H1 (cell line): ENCODE measurements around the gene WDFY4. TPM values are rescaled to one million over a fixed set of nuclear protein-coding genes. Genes with fewer than 3 reads are reported as not detected.

Experiments used
- CTCF ChIA-PET: fragments of 300-600 bp; sonication (Branson Sonifier 250); formaldehyde crosslinking; loops from one replicate; lab custom pipeline; 2021; ENCODE audit not compliant: partially characterized antibody; lab: Charles Lee
- POLR2A ChIA-PET: fragments of 300-600 bp; sonication (Branson Sonifier 250); formaldehyde crosslinking; loops from one replicate; lab custom pipeline; 2021; ENCODE audit warnings: inconsistent platforms; ENCODE audit not compliant: partially characterized antibody; lab: Charles Lee
- DNase-seq, 2 experiments: peaks; one replicate each; pipeline versions ENCODE4 v3.0.0 to v3.0.0-alpha.2; 2010 to 2022; ENCODE audit warnings: low spot score in 2 of 2, low read depth in 1 of 2, mixed read lengths in 1 of 2
- FAIRE-seq: peaks from 2 replicates; lab custom pipeline; 2011; peaks lifted over from hg19 to GRCh38; lab: Jason Lieb, UNC
- H2AFZ ChIP-seq: 2 replicates; pipeline ENCODE4 v1.8.1; 2012; ENCODE audit warnings: low read length, inconsistent platforms
- H2AK5ac ChIP-seq: 2 replicates; pipeline ENCODE4 v1.6.1; 2013; ENCODE audit warnings: low read depth, low read length
- H2BK120ac ChIP-seq: replicated peaks from 2 replicates; pipeline ENCODE3; 2013; ENCODE audit warnings: low read depth, low read length, inconsistent platforms
- H2BK12ac ChIP-seq: 2 replicates; pipeline ENCODE4 v1.6.1; 2013; ENCODE audit warnings: low read depth, low read length
- H2BK15ac ChIP-seq: 2 replicates; pipeline ENCODE4 v1.6.1; 2013; ENCODE audit warnings: low read length
- H2BK20ac ChIP-seq: 2 replicates; pipeline ENCODE4 v1.6.1; 2013; ENCODE audit warnings: low read length
- H2BK5ac ChIP-seq: 2 replicates; pipeline ENCODE4 v1.6.1; 2013; ENCODE audit warnings: low read depth, low read length
- H3K14ac ChIP-seq: 2 replicates; pipeline ENCODE4 v1.6.1; 2013; ENCODE audit warnings: inconsistent platforms; ENCODE audit not compliant: insufficient read length
- H3K18ac ChIP-seq: 2 replicates; pipeline ENCODE4 v1.6.1; 2013; ENCODE audit warnings: low read length; ENCODE audit errors: extremely low read depth
- H3K23ac ChIP-seq: 2 replicates; pipeline ENCODE4 v1.6.1; 2013; ENCODE audit warnings: inconsistent platforms; ENCODE audit not compliant: insufficient read length
- H3K23me2 ChIP-seq: 2 replicates; pipeline ENCODE4 v1.6.1; 2013; ENCODE audit warnings: low read depth, low read length
- H3K27ac ChIP-seq: 2 replicates; pipeline ENCODE4 v1.6.1; 2011; ENCODE audit warnings: low read depth, low read length, inconsistent platforms
- H3K27me3 ChIP-seq, 4 experiments: replicated peaks in 1 of 4; 1 replicate in 1 of 4; 2 replicates in 3 of 4; pipeline versions ENCODE4 v1.6.1 to v1.8.1; 2011 to 2013; ENCODE audit warnings: low read length in 3 of 4, mild to moderate bottlenecking in 3 of 4, inconsistent platforms in 2 of 4, mixed read lengths in 2 of 4, moderate library complexity in 1 of 4; ENCODE audit not compliant: control insufficient read depth in 3 of 4, insufficient read depth in 3 of 4; ENCODE audit errors: extremely low read depth in 1 of 4
- H3K36me3 ChIP-seq, 4 experiments: 2 replicates each; pipeline versions ENCODE4 v1.6.1 to v1.8.1; 2011 to 2013; ENCODE audit warnings: mild to moderate bottlenecking in 4 of 4, low read length in 3 of 4, moderate library complexity in 2 of 4, control low read depth in 1 of 4, inconsistent platforms in 1 of 4; ENCODE audit not compliant: insufficient read depth in 4 of 4, control insufficient read depth in 2 of 4
- H3K4ac ChIP-seq: replicated peaks from 2 replicates; pipeline ENCODE3; 2013; ENCODE audit warnings: low read length, low read depth, mixed read lengths, inconsistent platforms; ENCODE audit not compliant: insufficient read length
- H3K4me1 ChIP-seq, 4 experiments: replicated peaks in 1 of 4; 1 replicate in 1 of 4; 2 replicates in 3 of 4; pipeline versions ENCODE4 v1.6.1 to v1.8.1; 2011 to 2013; ENCODE audit warnings: low read length in 3 of 4, inconsistent platforms in 2 of 4, mixed read lengths in 1 of 4; ENCODE audit not compliant: insufficient read depth in 4 of 4, control insufficient read depth in 3 of 4
- H3K4me2 ChIP-seq, 2 experiments: 2 replicates each; pipeline versions ENCODE4 v1.6.1 to v1.8.1; 2011 to 2013; ENCODE audit warnings: low read depth in 2 of 2, low read length in 2 of 2, control low read depth in 1 of 2, inconsistent platforms in 1 of 2, mild to moderate bottlenecking in 1 of 2; ENCODE audit not compliant: insufficient read depth in 1 of 2
- H3K4me3 ChIP-seq, 4 experiments: fragments of 200-600, 300-600 bp in 1 of 4; sonication (generic), shearing (Covaris generic), sonication (Bioruptor Twin) in 1 of 4; 2 replicates each; pipeline versions ENCODE4 v1.5.1 to v1.8.1; 2011 to 2016; ENCODE audit warnings: low read length in 4 of 4, low read depth in 3 of 4, control low read depth in 2 of 4, inconsistent platforms in 2 of 4, mild to moderate bottlenecking in 2 of 4, mixed read lengths in 1 of 4, moderate library complexity in 1 of 4; ENCODE audit not compliant: insufficient read depth in 2 of 4; ENCODE audit errors: extremely low read depth in 1 of 4
- H3K56ac ChIP-seq: replicated peaks from 2 replicates; pipeline ENCODE3; 2013; ENCODE audit warnings: low read depth, mild to moderate bottlenecking, mixed read lengths, low read length, inconsistent platforms; ENCODE audit not compliant: insufficient read length
- H3K79me1 ChIP-seq: 2 replicates; pipeline ENCODE4 v1.6.1; 2013; ENCODE audit warnings: low read depth, low read length, control low read depth
- H3K79me2 ChIP-seq, 2 experiments: 2 replicates each; pipeline versions ENCODE4 v1.6.1 to v1.8.1; 2012 to 2013; ENCODE audit warnings: low read length in 2 of 2, mild to moderate bottlenecking in 2 of 2, inconsistent platforms in 1 of 2; ENCODE audit not compliant: insufficient read depth in 2 of 2, control insufficient read depth in 1 of 2
- H3K9ac ChIP-seq, 4 experiments: replicated peaks in 1 of 4; 1 replicate in 1 of 4; 2 replicates in 3 of 4; pipeline versions ENCODE4 v1.6.1 to v1.8.1; 2011 to 2013; ENCODE audit warnings: low read depth in 3 of 4, low read length in 3 of 4, control low read depth in 2 of 4, mild to moderate bottlenecking in 2 of 4, moderate library complexity in 2 of 4, inconsistent platforms in 1 of 4; ENCODE audit errors: extremely low read depth in 1 of 4
- H3K9me3 ChIP-seq, 2 experiments: 2 replicates each; pipeline versions ENCODE4 v1.6.1 to v1.8.1; 2012 to 2013; ENCODE audit warnings: mild to moderate bottlenecking in 2 of 2, moderate library complexity in 2 of 2, control low read depth in 1 of 2, inconsistent platforms in 1 of 2, low read depth in 1 of 2, low read length in 1 of 2, mixed read lengths in 1 of 2; ENCODE audit not compliant: insufficient read depth in 2 of 2
- H4K20me1 ChIP-seq, 2 experiments: replicated peaks in 1 of 2; 2 replicates each; pipeline versions ENCODE3 to v1.8.1; 2011 to 2013; ENCODE audit warnings: inconsistent platforms in 2 of 2, low read length in 2 of 2, mild to moderate bottlenecking in 1 of 2; ENCODE audit not compliant: insufficient read depth in 2 of 2, control insufficient read depth in 1 of 2
- H4K5ac ChIP-seq: 2 replicates; pipeline ENCODE4 v1.6.1; 2013; ENCODE audit warnings: low read length, low read depth, mixed read lengths, inconsistent platforms; ENCODE audit not compliant: insufficient read length
- H4K8ac ChIP-seq: 2 replicates; pipeline ENCODE4 v1.8.0; 2013; ENCODE audit warnings: mild to moderate bottlenecking, moderate library complexity, low read length, inconsistent platforms; ENCODE audit not compliant: insufficient read depth; ENCODE audit errors: extremely low read depth
- H4K91ac ChIP-seq: replicated peaks from 2 replicates; pipeline ENCODE3; 2013; ENCODE audit warnings: low read length, mixed read lengths, inconsistent platforms; ENCODE audit not compliant: insufficient read length
- BACH1 ChIP-seq: IDR thresholded peaks from 2 replicates; pipeline ENCODE4 v1.6.1; 2012; ENCODE audit warnings: low read length, improper control_type of control experiment
- CTBP2 ChIP-seq: IDR thresholded peaks from 2 replicates; pipeline ENCODE4 v1.7.0; 2011; ENCODE audit warnings: borderline replicate concordance, mild to moderate bottlenecking, moderate library complexity, mixed read lengths, low read length; ENCODE audit not compliant: insufficient read depth, insufficient read length
- NRF1 ChIP-seq: IDR thresholded peaks from 2 replicates; pipeline ENCODE4 v1.6.1; 2011; ENCODE audit warnings: mild to moderate bottlenecking, low read depth, low read length, improper control_type of control experiment
- POU5F1 ChIP-seq: IDR thresholded peaks from 2 replicates; pipeline ENCODE4 v1.6.1; 2011; ENCODE audit warnings: low read depth, mild to moderate bottlenecking, low read length, moderate library complexity
- SIRT6 ChIP-seq: IDR thresholded peaks from one replicate; pipeline ENCODE4 v1.7.1; 2012; ENCODE audit warnings: low read length, inconsistent platforms
- SP2 ChIP-seq: IDR thresholded peaks from 2 replicates; pipeline ENCODE4 v1.6.1; 2012; ENCODE audit warnings: mild to moderate bottlenecking, low read length, inconsistent platforms
- WGBS, 2 experiments: shearing (Covaris generic) in 1 of 2; methylation state at CpG; one replicate each; pipeline versions ENCODE4 v1.1.6 to v1.1.7; 2013 to 2015; ENCODE audit warnings: low lambda C conversion rate in 2 of 2, mixed read lengths in 2 of 2, inconsistent platforms in 1 of 2, low coverage in 1 of 2, missing lambda C conversion rate in 1 of 2; ENCODE audit not compliant: insufficient replicate concordance in 2 of 2, insufficient coverage in 1 of 2, insufficient read length in 1 of 2; ENCODE audit errors: extremely low coverage in 1 of 2, missing lambda C conversion rate in 1 of 2; 5-methylcytosine and 5-hydroxymethylcytosine counted together
- polyA plus RNA-seq, 7 experiments: library from polyadenylated mRNA; depleted of rRNA in 3 of 7; stranded (reverse) in 5 of 7; unstranded in 2 of 7; fragments of >200 nt in 5 of 7; fragments of 200-250 nt in 2 of 7; gene quantifications; 1 replicate in 5 of 7; 2 replicates in 1 of 7; 4 replicates in 1 of 7; pipeline versions ENCODE4 v1.2.1 to v1.2.3, GENCODE V29; 2011 to 2013; ENCODE audit warnings: missing spikeins in 2 of 7, mixed read lengths in 2 of 7
- total RNA-seq: library from RNA; stranded (reverse); fragmentation: NEBNext Ultra II Directional; extraction: Animal tissue kit (Norgen Biotek cat#: 25700); gene quantifications from 2 replicates; pipeline ENCODE4 v1.2.1, GENCODE V29; 2021
- TF ChIP-seq, protein P1 (sequence below): IDR thresholded peaks from 2 replicates; pipeline ENCODE4 v1.6.1; 2012; ENCODE audit warnings: low read length, inconsistent platforms

Gene WDFY4
- total and polyA plus RNA-seq, 2 of the 8 experiments (the other 6 are each of a cell fraction or from before 2014, with no cell fraction given), result not detected

DNA sequence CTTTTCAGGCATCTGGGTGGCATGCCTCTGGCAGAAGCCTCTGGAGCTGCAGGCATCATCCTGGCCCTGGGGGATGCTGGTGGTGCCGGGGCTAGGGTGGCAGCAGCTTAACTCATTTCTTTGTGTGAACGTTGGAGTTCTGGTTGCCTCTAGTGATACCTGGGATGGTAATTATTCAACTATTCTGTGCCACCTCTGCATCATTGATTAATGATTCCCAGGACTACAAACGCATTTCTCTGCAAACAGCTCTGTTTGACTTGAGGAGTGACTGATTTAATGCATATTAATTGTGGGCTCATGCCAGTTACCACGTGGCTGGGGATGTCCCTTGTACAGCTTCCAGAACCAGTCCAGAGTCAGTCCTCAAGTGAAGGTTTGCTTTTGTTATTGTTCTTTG, 199.0 kb downstream of the WDFY4 start:
- POLR2A ChIA-PET, result interaction anchor here (0.6 kb wide), 1 partner anchor 23 kb away, joined by 3 read pairs; no protein-coding TSS in a partner anchor
- H3K56ac ChIP-seq, result no peak overlapping the region
- no peak overlapping the region for H3K18ac ChIP-seq
- no peaks in the 10 kb centered on the region for H3K79me1 ChIP-seq
- no peaks in the 10 kb centered on the region for H3K23me2 ChIP-seq
- no peak overlapping the region for H3K9ac ChIP-seq
- no peak overlapping the region for H2BK5ac ChIP-seq
- H3K79me2 ChIP-seq, result no peaks in the 10 kb centered on the region
- H3K27ac ChIP-seq, result no peak overlapping the region
- H4K91ac ChIP-seq, result no peak overlapping the region
- no peak overlapping the region for H2BK12ac ChIP-seq
- no peaks in the 10 kb centered on the region for H3K36me3 ChIP-seq
- H3K14ac ChIP-seq, result no peak overlapping the region
- FAIRE-seq (no peak), DNase-seq (no peak)
- peaks cover 0 to 2% (median 0%) of the 10 kb centered on the region in 4 experiments; a peak in 1 of 7 replicates for H3K4me1 ChIP-seq
- no peak overlapping the region for H2BK20ac ChIP-seq
- H2AK5ac ChIP-seq, result no peak overlapping the region
- WGBS, 2 experiments, result 82% methylated on average over 4 of the region's 4 CpGs; no CpG with 5 or more reads in 1 of the 2 experiments
- H2BK15ac ChIP-seq, result no peak overlapping the region
- CTCF ChIA-PET, result interaction anchor here (0.6 to 3.0 kb wide), 5 partner anchors 14 to 226 kb away, joined by 3 to 14 read pairs (median 3); no protein-coding TSS in a partner anchor
- H2AFZ ChIP-seq, result no peak overlapping the region
- no peak overlapping the region for H3K4me2 ChIP-seq
- H3K4ac ChIP-seq, result no peak overlapping the region
- no peak overlapping the region for H2BK120ac ChIP-seq
- no peak overlapping the region for H4K5ac ChIP-seq
- no peaks in the 10 kb centered on the region for H3K9me3 ChIP-seq
- H3K27me3 ChIP-seq, result no peaks in the 10 kb centered on the region
- no peak overlapping the region for H3K23ac ChIP-seq
- H3K4me3 ChIP-seq, result no peak overlapping the region
- H4K20me1 ChIP-seq, result no peaks in the 10 kb centered on the region
- no peak overlapping the region for H4K8ac ChIP-seq
- TF ChIP-seq SIRT6 (no peak), CTBP2 (no peak), POU5F1 (no peak), BACH1 (no peak), NRF1 (no peak), SP2 (no peak)
- TF ChIP-seq, protein P1, sequence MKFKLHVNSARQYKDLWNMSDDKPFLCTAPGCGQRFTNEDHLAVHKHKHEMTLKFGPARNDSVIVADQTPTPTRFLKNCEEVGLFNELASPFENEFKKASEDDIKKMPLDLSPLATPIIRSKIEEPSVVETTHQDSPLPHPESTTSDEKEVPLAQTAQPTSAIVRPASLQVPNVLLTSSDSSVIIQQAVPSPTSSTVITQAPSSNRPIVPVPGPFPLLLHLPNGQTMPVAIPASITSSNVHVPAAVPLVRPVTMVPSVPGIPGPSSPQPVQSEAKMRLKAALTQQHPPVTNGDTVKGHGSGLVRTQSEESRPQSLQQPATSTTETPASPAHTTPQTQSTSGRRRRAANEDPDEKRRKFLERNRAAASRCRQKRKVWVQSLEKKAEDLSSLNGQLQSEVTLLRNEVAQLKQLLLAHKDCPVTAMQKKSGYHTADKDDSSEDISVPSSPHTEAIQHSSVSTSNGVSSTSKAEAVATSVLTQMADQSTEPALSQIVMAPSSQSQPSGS, result no peak
